H1 (cell line): ENCODE data around the gene FAM163A. TPM values are rescaled to one million over a fixed set of nuclear protein-coding genes. Genes with fewer than 3 reads are reported as not detected.

ENCODE experiments used
- CTCF ChIA-PET: fragments of 300-600 bp; sonication (Branson Sonifier 250); formaldehyde crosslinking; loops from one replicate; lab custom pipeline; 2021; ENCODE audit not compliant: partially characterized antibody; lab: Charles Lee
- POLR2A ChIA-PET: fragments of 300-600 bp; sonication (Branson Sonifier 250); formaldehyde crosslinking; loops from one replicate; lab custom pipeline; 2021; ENCODE audit warnings: inconsistent platforms; ENCODE audit not compliant: partially characterized antibody; lab: Charles Lee
- DNase-seq, 2 experiments: peaks; one replicate each; pipeline versions ENCODE4 v3.0.0 to v3.0.0-alpha.2; 2010 to 2022; ENCODE audit warnings: low spot score in 2 of 2, low read depth in 1 of 2, mixed read lengths in 1 of 2
- FAIRE-seq: peaks from 2 replicates; lab custom pipeline; 2011; peaks lifted over from hg19 to GRCh38; lab: Jason Lieb, UNC
- H2AFZ ChIP-seq: 2 replicates; pipeline ENCODE4 v1.8.1; 2012; ENCODE audit warnings: low read length, inconsistent platforms
- H2AK5ac ChIP-seq: 2 replicates; pipeline ENCODE4 v1.6.1; 2013; ENCODE audit warnings: low read depth, low read length
- H2BK120ac ChIP-seq: replicated peaks from 2 replicates; pipeline ENCODE3; 2013; ENCODE audit warnings: low read depth, low read length, inconsistent platforms
- H2BK12ac ChIP-seq: 2 replicates; pipeline ENCODE4 v1.6.1; 2013; ENCODE audit warnings: low read depth, low read length
- H2BK15ac ChIP-seq: 2 replicates; pipeline ENCODE4 v1.6.1; 2013; ENCODE audit warnings: low read length
- H2BK20ac ChIP-seq: 2 replicates; pipeline ENCODE4 v1.6.1; 2013; ENCODE audit warnings: low read length
- H2BK5ac ChIP-seq: 2 replicates; pipeline ENCODE4 v1.6.1; 2013; ENCODE audit warnings: low read depth, low read length
- H3K14ac ChIP-seq: 2 replicates; pipeline ENCODE4 v1.6.1; 2013; ENCODE audit warnings: inconsistent platforms; ENCODE audit not compliant: insufficient read length
- H3K18ac ChIP-seq: 2 replicates; pipeline ENCODE4 v1.6.1; 2013; ENCODE audit warnings: low read length; ENCODE audit errors: extremely low read depth
- H3K23ac ChIP-seq: 2 replicates; pipeline ENCODE4 v1.6.1; 2013; ENCODE audit warnings: inconsistent platforms; ENCODE audit not compliant: insufficient read length
- H3K23me2 ChIP-seq: 2 replicates; pipeline ENCODE4 v1.6.1; 2013; ENCODE audit warnings: low read depth, low read length
- H3K27ac ChIP-seq: 2 replicates; pipeline ENCODE4 v1.6.1; 2011; ENCODE audit warnings: low read depth, low read length, inconsistent platforms
- H3K27me3 ChIP-seq, 4 experiments: replicated peaks in 1 of 4; 1 replicate in 1 of 4; 2 replicates in 3 of 4; pipeline versions ENCODE4 v1.6.1 to v1.8.1; 2011 to 2013; ENCODE audit warnings: low read length in 3 of 4, mild to moderate bottlenecking in 3 of 4, inconsistent platforms in 2 of 4, mixed read lengths in 2 of 4, moderate library complexity in 1 of 4; ENCODE audit not compliant: control insufficient read depth in 3 of 4, insufficient read depth in 3 of 4; ENCODE audit errors: extremely low read depth in 1 of 4
- H3K36me3 ChIP-seq, 4 experiments: 2 replicates each; pipeline versions ENCODE4 v1.6.1 to v1.8.1; 2011 to 2013; ENCODE audit warnings: mild to moderate bottlenecking in 4 of 4, low read length in 3 of 4, moderate library complexity in 2 of 4, control low read depth in 1 of 4, inconsistent platforms in 1 of 4; ENCODE audit not compliant: insufficient read depth in 4 of 4, control insufficient read depth in 2 of 4
- H3K4ac ChIP-seq: replicated peaks from 2 replicates; pipeline ENCODE3; 2013; ENCODE audit warnings: low read length, low read depth, mixed read lengths, inconsistent platforms; ENCODE audit not compliant: insufficient read length
- H3K4me1 ChIP-seq, 4 experiments: replicated peaks in 1 of 4; 1 replicate in 1 of 4; 2 replicates in 3 of 4; pipeline versions ENCODE4 v1.6.1 to v1.8.1; 2011 to 2013; ENCODE audit warnings: low read length in 3 of 4, inconsistent platforms in 2 of 4, mixed read lengths in 1 of 4; ENCODE audit not compliant: insufficient read depth in 4 of 4, control insufficient read depth in 3 of 4
- H3K4me2 ChIP-seq, 2 experiments: 2 replicates each; pipeline versions ENCODE4 v1.6.1 to v1.8.1; 2011 to 2013; ENCODE audit warnings: low read depth in 2 of 2, low read length in 2 of 2, control low read depth in 1 of 2, inconsistent platforms in 1 of 2, mild to moderate bottlenecking in 1 of 2; ENCODE audit not compliant: insufficient read depth in 1 of 2
- H3K4me3 ChIP-seq, 4 experiments: fragments of 200-600, 300-600 bp in 1 of 4; sonication (generic), shearing (Covaris generic), sonication (Bioruptor Twin) in 1 of 4; 2 replicates each; pipeline versions ENCODE4 v1.5.1 to v1.8.1; 2011 to 2016; ENCODE audit warnings: low read length in 4 of 4, low read depth in 3 of 4, control low read depth in 2 of 4, inconsistent platforms in 2 of 4, mild to moderate bottlenecking in 2 of 4, mixed read lengths in 1 of 4, moderate library complexity in 1 of 4; ENCODE audit not compliant: insufficient read depth in 2 of 4; ENCODE audit errors: extremely low read depth in 1 of 4
- H3K56ac ChIP-seq: replicated peaks from 2 replicates; pipeline ENCODE3; 2013; ENCODE audit warnings: low read depth, mild to moderate bottlenecking, mixed read lengths, low read length, inconsistent platforms; ENCODE audit not compliant: insufficient read length
- H3K79me1 ChIP-seq: 2 replicates; pipeline ENCODE4 v1.6.1; 2013; ENCODE audit warnings: low read depth, low read length, control low read depth
- H3K79me2 ChIP-seq, 2 experiments: 2 replicates each; pipeline versions ENCODE4 v1.6.1 to v1.8.1; 2012 to 2013; ENCODE audit warnings: low read length in 2 of 2, mild to moderate bottlenecking in 2 of 2, inconsistent platforms in 1 of 2; ENCODE audit not compliant: insufficient read depth in 2 of 2, control insufficient read depth in 1 of 2
- H3K9ac ChIP-seq, 4 experiments: replicated peaks in 1 of 4; 1 replicate in 1 of 4; 2 replicates in 3 of 4; pipeline versions ENCODE4 v1.6.1 to v1.8.1; 2011 to 2013; ENCODE audit warnings: low read depth in 3 of 4, low read length in 3 of 4, control low read depth in 2 of 4, mild to moderate bottlenecking in 2 of 4, moderate library complexity in 2 of 4, inconsistent platforms in 1 of 4; ENCODE audit errors: extremely low read depth in 1 of 4
- H3K9me3 ChIP-seq, 2 experiments: 2 replicates each; pipeline versions ENCODE4 v1.6.1 to v1.8.1; 2012 to 2013; ENCODE audit warnings: mild to moderate bottlenecking in 2 of 2, moderate library complexity in 2 of 2, control low read depth in 1 of 2, inconsistent platforms in 1 of 2, low read depth in 1 of 2, low read length in 1 of 2, mixed read lengths in 1 of 2; ENCODE audit not compliant: insufficient read depth in 2 of 2
- H4K20me1 ChIP-seq, 2 experiments: replicated peaks in 1 of 2; 2 replicates each; pipeline versions ENCODE3 to v1.8.1; 2011 to 2013; ENCODE audit warnings: inconsistent platforms in 2 of 2, low read length in 2 of 2, mild to moderate bottlenecking in 1 of 2; ENCODE audit not compliant: insufficient read depth in 2 of 2, control insufficient read depth in 1 of 2
- H4K5ac ChIP-seq: 2 replicates; pipeline ENCODE4 v1.6.1; 2013; ENCODE audit warnings: low read length, low read depth, mixed read lengths, inconsistent platforms; ENCODE audit not compliant: insufficient read length
- H4K8ac ChIP-seq: 2 replicates; pipeline ENCODE4 v1.8.0; 2013; ENCODE audit warnings: mild to moderate bottlenecking, moderate library complexity, low read length, inconsistent platforms; ENCODE audit not compliant: insufficient read depth; ENCODE audit errors: extremely low read depth
- H4K91ac ChIP-seq: replicated peaks from 2 replicates; pipeline ENCODE3; 2013; ENCODE audit warnings: low read length, mixed read lengths, inconsistent platforms; ENCODE audit not compliant: insufficient read length
- E2F6 ChIP-seq: IDR thresholded peaks from 2 replicates; pipeline ENCODE4 v1.6.1; 2012; ENCODE audit warnings: inconsistent platforms
- EZH2 ChIP-seq: fragments of 200-600 bp; sonication (generic); IDR thresholded peaks from 2 replicates; pipeline ENCODE4 v1.7.1; 2012; ENCODE audit warnings: low read depth, mild to moderate bottlenecking, moderate library complexity, low read length, inconsistent platforms; ENCODE audit not compliant: severe bottlenecking
- GABPA ChIP-seq: IDR thresholded peaks from 2 replicates; pipeline ENCODE4 v1.6.1; 2011; ENCODE audit warnings: mild to moderate bottlenecking, low read length, moderate library complexity, borderline replicate concordance; ENCODE audit not compliant: insufficient read depth
- HDAC2 ChIP-seq, 2 experiments: fragments of 300-600 bp in 1 of 2; sonication (generic) in 1 of 2; IDR thresholded peaks; 2 replicates each; pipeline ENCODE4 v1.6.1; 2011 to 2012; ENCODE audit warnings: low read depth in 2 of 2, low read length in 2 of 2, mild to moderate bottlenecking in 2 of 2, moderate library complexity in 2 of 2, borderline replicate concordance in 1 of 2, inconsistent platforms in 1 of 2
- KDM1A ChIP-seq: fragments of 200-600, 300-600 bp; sonication (generic); IDR thresholded peaks from 2 replicates; pipeline ENCODE4 v1.7.1; 2016; ENCODE audit warnings: mild to moderate bottlenecking, low read length, borderline replicate concordance
- MAFK ChIP-seq: IDR thresholded peaks from 2 replicates; pipeline ENCODE4 v1.6.1; 2012; ENCODE audit warnings: low read depth, mild to moderate bottlenecking, improper control_type of control experiment, low read length
- SP1 ChIP-seq: IDR thresholded peaks from 2 replicates; pipeline ENCODE4 v1.6.1; 2011; ENCODE audit warnings: low read depth, low read length
- SUZ12 ChIP-seq: fragments of 200-600 bp; sonication (generic); IDR thresholded peaks from 2 replicates; pipeline ENCODE4 v1.6.1; 2012; ENCODE audit warnings: mild to moderate bottlenecking, inconsistent platforms, low read length, moderate library complexity, mixed read lengths
- WGBS, 2 experiments: shearing (Covaris generic) in 1 of 2; methylation state at CpG; one replicate each; pipeline versions ENCODE4 v1.1.6 to v1.1.7; 2013 to 2015; ENCODE audit warnings: low lambda C conversion rate in 2 of 2, mixed read lengths in 2 of 2, inconsistent platforms in 1 of 2, low coverage in 1 of 2, missing lambda C conversion rate in 1 of 2; ENCODE audit not compliant: insufficient replicate concordance in 2 of 2, insufficient coverage in 1 of 2, insufficient read length in 1 of 2; ENCODE audit errors: extremely low coverage in 1 of 2, missing lambda C conversion rate in 1 of 2; 5-methylcytosine and 5-hydroxymethylcytosine counted together
- polyA plus RNA-seq, 7 experiments: library from polyadenylated mRNA; depleted of rRNA in 3 of 7; stranded (reverse) in 5 of 7; unstranded in 2 of 7; fragments of >200 nt in 5 of 7; fragments of 200-250 nt in 2 of 7; gene quantifications; 1 replicate in 5 of 7; 2 replicates in 1 of 7; 4 replicates in 1 of 7; pipeline versions ENCODE4 v1.2.1 to v1.2.3, GENCODE V29; 2011 to 2013; ENCODE audit warnings: missing spikeins in 2 of 7, mixed read lengths in 2 of 7
- total RNA-seq: library from RNA; stranded (reverse); fragmentation: NEBNext Ultra II Directional; extraction: Animal tissue kit (Norgen Biotek cat#: 25700); gene quantifications from 2 replicates; pipeline ENCODE4 v1.2.1, GENCODE V29; 2021

FAM163A gene
- total and polyA plus RNA-seq, 2 of the 8 experiments (the other 6 are each of a cell fraction or from before 2014, with no cell fraction given), result 0.13 to 0.18 TPM

- no peaks in the 10 kb centered on the region for H3K27me3 ChIP-seq
- H3K4ac ChIP-seq, result no peak overlapping the region
- H3K4me2 ChIP-seq, result no peak overlapping the region
- H2BK12ac ChIP-seq, result no peak overlapping the region
- H3K56ac ChIP-seq, result no peak overlapping the region
- no peak overlapping the region for H3K27ac ChIP-seq
- DNase-seq (no peak), FAIRE-seq (no peak)
- H3K9me3 ChIP-seq, result no peaks in the 10 kb centered on the region
- no peaks in the 10 kb centered on the region for H4K20me1 ChIP-seq
- TF ChIP-seq MAFK, result no peak
- no peak for TF ChIP-seq SUZ12
- no peak for TF ChIP-seq HDAC2 (IDR thresholded peaks at IDR 0.05; ENCODE audit: borderline replicate concordance in 1 of 2, low read depth in 2 of 2, low read length in 2 of 2)
- no peak for TF ChIP-seq SP1
- no peak for TF ChIP-seq GABPA
- no peak for TF ChIP-seq E2F6
- TF ChIP-seq KDM1A, result no peak
- TF ChIP-seq EZH2, result no peak
- no peaks in the 10 kb centered on the region for H3K36me3 ChIP-seq
- H2BK5ac ChIP-seq, result no peak overlapping the region
- no peak overlapping the region for H2AK5ac ChIP-seq
- no peak overlapping the region for H3K23ac ChIP-seq
- no peak overlapping the region for H3K14ac ChIP-seq
- H3K79me2 ChIP-seq, result no peaks in the 10 kb centered on the region
- no peak overlapping the region for H2AFZ ChIP-seq
- H3K79me1 ChIP-seq, result no peaks in the 10 kb centered on the region
- no peaks in the 10 kb centered on the region for H3K4me1 ChIP-seq
- H3K9ac ChIP-seq, result no peak overlapping the region
- H4K91ac ChIP-seq, result no peak overlapping the region
- POLR2A ChIA-PET, result no interaction called here
- CTCF ChIA-PET, result interaction anchor here (0.6 to 16.2 kb wide), 2 partner anchors 11 to 96 kb away, joined by 3 to 595 read pairs; no protein-coding TSS in a partner anchor
- H4K8ac ChIP-seq, result no peak overlapping the region
- H2BK20ac ChIP-seq, result no peak overlapping the region
- 78% methylated on average over 1 of the region's 1 CpG; no CpG with 5 or more reads in 1 of the 2 experiments for WGBS, 2 experiments
- H3K23me2 ChIP-seq, result no peaks in the 10 kb centered on the region
- H4K5ac ChIP-seq, result no peak overlapping the region
- H2BK15ac ChIP-seq, result no peak overlapping the region
- H3K18ac ChIP-seq, result no peak overlapping the region
- no peak overlapping the region for H3K4me3 ChIP-seq
- no peak overlapping the region for H2BK120ac ChIP-seq
Measured at GRCh38 chr1:179803918-179804317, 60.8 kb downstream of the FAM163A start.
